Measurements from ENCODE around the gene ECE2.
"Not testable (repeated sequence)": the region's sequence is repeated elsewhere in the genome, so short reads cannot be mapped to it uniquely, and the experiment has no call there.

ECE2 gene

GRCh38 chr3:184335291-184335660, 59.5 kb downstream of the ECE2 start:
- DNase-seq (ENCODE audit: insufficient read length, low spot score), result no peak
- FAIRE-seq, result no peak

- DNase-seq (ENCODE audit: insufficient read length, low spot score) (peak; percentile 81), FAIRE-seq (no peak)
These were observed 60.1 kb downstream of the ECE2 start for GRCh38 chr3:184335661-184336546.

GRCh38 chr3:184336547-184337398, 61.0 kb downstream of the ECE2 start:
- FAIRE-seq (peak; percentile 44), DNase-seq (ENCODE audit: insufficient read length, low spot score) (no peak)

- DNase-seq (ENCODE audit: insufficient read length, low spot score) (no peak), FAIRE-seq (no peak)
These were observed 61.5 kb downstream of the ECE2 start, which contains the start of gene FAM131A for GRCh38 chr3:184337399-184337714. Gene FAM131A (plus strand): TSS chr3:184337600. CDS start chr3:184337631, 31 bp downstream.

GRCh38 chr3:184337981-184338380, 62.2 kb downstream of the ECE2 start:
- FAIRE-seq (no peak), DNase-seq (ENCODE audit: insufficient read length, low spot score) (no peak)

- DNase-seq (ENCODE audit: insufficient read length, low spot score) (no peak), FAIRE-seq (no peak)
These were observed 62.7 kb downstream of the ECE2 start for GRCh38 chr3:184338511-184338945.

- FAIRE-seq (no peak), DNase-seq (ENCODE audit: insufficient read length, low spot score) (no peak)
These were observed 63.2 kb downstream of the ECE2 start for GRCh38 chr3:184339001-184339400.

GRCh38 chr3:184339451-184340135, 63.8 kb downstream of the ECE2 start:
- not testable (repeated sequence) for FAIRE-seq; DNase-seq (ENCODE audit: insufficient read length, low spot score)

- FAIRE-seq (no peak), DNase-seq (ENCODE audit: insufficient read length, low spot score) (no peak)
These were observed 66.1 kb downstream of the ECE2 start for GRCh38 chr3:184341925-184342324.

Measured in GM19239 (cell line).